SK-N-SH (cell line): ENCODE data around the gene METTL23. TPM values are rescaled to one million over a fixed set of nuclear protein-coding genes. Genes with fewer than 3 reads are reported as not detected.

Experiments used
- CTCF ChIA-PET: fragments of 300-600, 350-600 bp; formaldehyde crosslinking; extraction: SDS; loops from one replicate; lab custom pipeline; 2021; lab: Yijun Ruan, JAX
- POLR2A ChIA-PET: fragments of 350-600 bp; sonication (Branson Sonifier 250); formaldehyde crosslinking; extraction: SDS; loops from one replicate; lab custom pipeline; 2020; ENCODE audit warnings: antibody characterized with exemption, inconsistent platforms; lab: Yijun Ruan, JAX
- DNase-seq: peaks from one replicate; pipeline ENCODE4 v3.0.0; 2012
- H2AFZ ChIP-seq: fragments of 200-600 bp; sonication (generic); 2 replicates; pipeline ENCODE4 v1.8.1; 2016; ENCODE audit warnings: antibody characterized with exemption, mild to moderate bottlenecking, low read depth
- H3F3A ChIP-seq: fragments of 200-600 bp; sonication (generic); replicated peaks from 2 replicates; pipeline ENCODE3; 2016; ENCODE audit warnings: antibody characterized with exemption, mild to moderate bottlenecking; ENCODE audit not compliant: insufficient read depth
- H3K27ac ChIP-seq, 2 experiments: fragments of 200-500 bp in 1 of 2; fragments of 200-600 bp in 1 of 2; sonication (Bioruptor generic) in 1 of 2; sonication (generic), shearing (Covaris generic) in 1 of 2; 2 replicates each; pipeline versions ENCODE4 v1.5.1 to v1.6.1; 2014 to 2016; ENCODE audit warnings: low read depth in 2 of 2, inconsistent platforms in 1 of 2, low read length in 1 of 2, mild to moderate bottlenecking in 1 of 2, mixed read lengths in 1 of 2
- H3K27me3 ChIP-seq: fragments of 200-600 bp; sonication (generic), shearing (Covaris generic); 2 replicates; pipeline ENCODE4 v1.6.1; 2016; ENCODE audit warnings: mixed run types; ENCODE audit not compliant: insufficient read depth
- H3K36me3 ChIP-seq, 2 experiments: fragments of 200-500 bp in 1 of 2; fragments of 200-600 bp in 1 of 2; sonication (Bioruptor generic) in 1 of 2; sonication (generic) in 1 of 2; replicated peaks in 1 of 2; 2 replicates each; pipeline versions ENCODE3 to v1.5.1; 2014 to 2016; ENCODE audit warnings: low read length in 1 of 2, mild to moderate bottlenecking in 1 of 2; ENCODE audit not compliant: insufficient read depth in 2 of 2, control insufficient read depth in 1 of 2
- H3K4me1 ChIP-seq, 2 experiments: fragments of 200-500 bp in 1 of 2; fragments of 200-600 bp in 1 of 2; sonication (Bioruptor generic) in 1 of 2; sonication (generic), shearing (Covaris generic) in 1 of 2; 2 replicates each; pipeline versions ENCODE4 v1.5.1 to v1.6.1; 2014 to 2016; ENCODE audit warnings: low read depth in 1 of 2, low read length in 1 of 2, mixed run types in 1 of 2; ENCODE audit not compliant: insufficient read depth in 2 of 2, control insufficient read depth in 1 of 2
- H3K4me2 ChIP-seq: fragments of 200-600 bp; sonication (generic), shearing (Covaris generic); 2 replicates; pipeline ENCODE4 v1.6.1; 2017; ENCODE audit warnings: mixed run types
- H3K4me3 ChIP-seq, 2 experiments: fragments of 200-500 bp in 1 of 2; fragments of 200-600 bp in 1 of 2; sonication (Bioruptor generic) in 1 of 2; sonication (generic), shearing (Covaris generic) in 1 of 2; 2 replicates each; pipeline versions ENCODE4 v1.5.1 to v1.8.1; 2014 to 2016; ENCODE audit warnings: low read depth in 2 of 2, inconsistent platforms in 1 of 2, low read length in 1 of 2, mild to moderate bottlenecking in 1 of 2, mixed read lengths in 1 of 2, moderate library complexity in 1 of 2
- H3K79me2 ChIP-seq: fragments of 200-600 bp; sonication (generic); 2 replicates; pipeline ENCODE4 v1.8.1; 2017; ENCODE audit warnings: mild to moderate bottlenecking; ENCODE audit not compliant: insufficient read depth
- H3K9ac ChIP-seq: fragments of 200-600 bp; sonication (generic); 2 replicates; pipeline ENCODE4 v1.6.1; 2017; ENCODE audit warnings: mixed run types
- H3K9me2 ChIP-seq: fragments of 200-600 bp; sonication (generic); 2 replicates; pipeline ENCODE4 v1.6.1; 2017; ENCODE audit warnings: mixed run types
- H3K9me3 ChIP-seq: fragments of 200-600 bp; sonication (generic); 2 replicates; pipeline ENCODE4 v1.6.1; 2017; ENCODE audit warnings: mixed run types, mild to moderate bottlenecking, moderate library complexity
- H4K20me1 ChIP-seq: fragments of 200-600 bp; sonication (generic); 2 replicates; pipeline ENCODE4 v1.6.1; 2017; ENCODE audit warnings: mild to moderate bottlenecking, mixed run types; ENCODE audit not compliant: insufficient read depth
- CHD2 ChIP-seq: fragments of 150-350 bp; IDR thresholded peaks from 2 replicates; pipeline ENCODE4 v1.6.1; 2018; ENCODE audit warnings: low read length; ENCODE audit not compliant: partially characterized antibody
- ELF1 ChIP-seq: IDR thresholded peaks from 2 replicates; pipeline ENCODE4 v1.4.0; 2012
- FOSL2 ChIP-seq: IDR thresholded peaks from 2 replicates; pipeline ENCODE4 v1.4.0; 2012; ENCODE audit warnings: low read depth, mild to moderate bottlenecking, moderate library complexity, borderline replicate concordance
- GABPA ChIP-seq: IDR thresholded peaks from 2 replicates; pipeline ENCODE4 v1.4.0; 2012; ENCODE audit warnings: low read depth, mild to moderate bottlenecking
- MXI1 ChIP-seq: IDR thresholded peaks from 2 replicates; pipeline ENCODE4 v1.6.1; 2012; ENCODE audit warnings: mild to moderate bottlenecking, low read depth, low read length, improper control_type of control experiment
- NFIC ChIP-seq: IDR thresholded peaks from 2 replicates; pipeline ENCODE4 v1.4.0; 2012; ENCODE audit warnings: borderline replicate concordance
- POLR2AphosphoS5 ChIP-seq: IDR thresholded peaks from 2 replicates; pipeline ENCODE4 v1.6.1; 2012; ENCODE audit warnings: low read depth, low read length
- RAD21 ChIP-seq: IDR thresholded peaks from 2 replicates; pipeline ENCODE4 v1.6.1; 2012; ENCODE audit warnings: mild to moderate bottlenecking, low read length
- RCOR1 ChIP-seq: fragments of 150-350 bp; IDR thresholded peaks from 2 replicates; pipeline ENCODE4 v1.6.1; 2017; ENCODE audit warnings: antibody characterized with exemption, low read length
- RXRA ChIP-seq: IDR thresholded peaks from 2 replicates; pipeline ENCODE4 v1.4.0; 2012; ENCODE audit warnings: low read depth, mild to moderate bottlenecking, borderline replicate concordance
- SIN3A ChIP-seq: IDR thresholded peaks from 2 replicates; pipeline ENCODE4 v1.6.1; 2012; ENCODE audit warnings: low read depth, mild to moderate bottlenecking, low read length, moderate library complexity, borderline replicate concordance
- SMC3 ChIP-seq: IDR thresholded peaks from 2 replicates; pipeline ENCODE4 v1.6.1; 2012; ENCODE audit warnings: low read depth, low read length, improper control_type of control experiment
- TAF1 ChIP-seq: IDR thresholded peaks from 2 replicates; pipeline ENCODE4 v1.6.1; 2012; ENCODE audit warnings: low read depth, mild to moderate bottlenecking, low read length, moderate library complexity, borderline replicate concordance
- TCF12 ChIP-seq: IDR thresholded peaks from 2 replicates; pipeline ENCODE4 v1.4.0; 2012
- YY1 ChIP-seq: IDR thresholded peaks from 2 replicates; pipeline ENCODE4 v1.4.0; 2012; ENCODE audit warnings: low read depth, mild to moderate bottlenecking
- WGBS: methylation state at CpG from one replicate; pipeline ENCODE4 v1.1.6; 2017; ENCODE audit warnings: low lambda C conversion rate; 5-methylcytosine and 5-hydroxymethylcytosine counted together
- polyA plus RNA-seq, 3 experiments: library from polyadenylated mRNA; depleted of rRNA; stranded (reverse); fragments of >200 nt; gene quantifications; 2 replicates each; pipeline ENCODE4 v1.2.3, GENCODE V29; 2012
- TF ChIP-seq, protein P1 (sequence below): fragments of 150-350 bp; IDR thresholded peaks from 2 replicates; pipeline ENCODE4 v1.6.1; 2017; ENCODE audit warnings: antibody characterized with exemption, low read length, low read depth, borderline replicate concordance
- TF ChIP-seq, protein P2 (sequence below): IDR thresholded peaks from 2 replicates; pipeline ENCODE4 v1.4.0; 2012; ENCODE audit warnings: low read depth, borderline replicate concordance
- TF ChIP-seq, protein P3 (sequence below): IDR thresholded peaks from 2 replicates; pipeline ENCODE4; 2012

METTL23 gene
- polyA plus RNA-seq, 1 of the 3 experiments (the other 2 are of a cell fraction): 75.9 TPM

DNA sequence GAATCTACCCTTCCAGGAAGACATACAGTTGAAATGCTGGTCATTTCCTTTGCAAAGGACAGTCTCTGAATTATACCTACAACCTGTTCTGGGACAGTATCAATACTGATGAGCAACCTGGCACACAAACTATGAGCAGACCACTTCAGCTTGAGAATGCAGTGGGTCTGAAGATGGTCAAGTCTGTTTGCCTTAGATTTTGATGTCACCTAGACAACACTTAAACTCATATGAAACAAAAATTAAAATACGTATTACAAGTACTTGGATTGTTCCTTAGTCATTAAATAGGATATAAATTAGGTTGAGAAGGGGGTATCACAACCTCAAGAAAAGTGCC, 6.9 kb downstream of the METTL23 start:
- Histone ChIP-seq H3K9ac (peak overlapping the region; percentile 95; the same call in 1 of the 2 replicates), H3K27ac (peak overlapping the region; percentile 98 to 99; a peak in 3 of 4 replicates), H3K9me3 (no peaks in the 10 kb centered on the region), H2AFZ (no peak overlapping the region), H3K4me2 (peak overlapping the region; percentile 86), H3K27me3 (no peaks in the 10 kb centered on the region), H4K20me1 (peaks cover 53% of the 10 kb centered on the region), H3K36me3 (peaks cover 45 to 62% of the 10 kb centered on the region in 2 experiments), H3K4me3 (peak overlapping the region; percentile 91 to 100; a peak in 3 of 4 replicates), H3F3A (peaks cover 52% of the 10 kb centered on the region), H3K4me1 (peaks cover 30 to 31% of the 10 kb centered on the region in 2 experiments), H3K9me2 (no peaks in the 10 kb centered on the region), H3K79me2 (peaks cover 92% of the 10 kb centered on the region)
- ChIA-PET CTCF (interaction anchor here (0.8 to 3.1 kb wide), 6 partner anchors 19 to 323 kb away, joined by 3 to 17 read pairs (median 4); no protein-coding TSS in a partner anchor), POLR2A (interaction anchor here (1.1 kb wide), 1 partner anchor 15 kb away, joined by 3 read pairs; no protein-coding TSS in a partner anchor)
- WGBS: 87% methylated on average over 1 of the region's 1 CpG
- DNase-seq: no peak
- TF ChIP-seq TAF1: no peak
- peak; percentile 4; the same call in 1 of the 2 replicates for TF ChIP-seq POLR2AphosphoS5

DNA sequence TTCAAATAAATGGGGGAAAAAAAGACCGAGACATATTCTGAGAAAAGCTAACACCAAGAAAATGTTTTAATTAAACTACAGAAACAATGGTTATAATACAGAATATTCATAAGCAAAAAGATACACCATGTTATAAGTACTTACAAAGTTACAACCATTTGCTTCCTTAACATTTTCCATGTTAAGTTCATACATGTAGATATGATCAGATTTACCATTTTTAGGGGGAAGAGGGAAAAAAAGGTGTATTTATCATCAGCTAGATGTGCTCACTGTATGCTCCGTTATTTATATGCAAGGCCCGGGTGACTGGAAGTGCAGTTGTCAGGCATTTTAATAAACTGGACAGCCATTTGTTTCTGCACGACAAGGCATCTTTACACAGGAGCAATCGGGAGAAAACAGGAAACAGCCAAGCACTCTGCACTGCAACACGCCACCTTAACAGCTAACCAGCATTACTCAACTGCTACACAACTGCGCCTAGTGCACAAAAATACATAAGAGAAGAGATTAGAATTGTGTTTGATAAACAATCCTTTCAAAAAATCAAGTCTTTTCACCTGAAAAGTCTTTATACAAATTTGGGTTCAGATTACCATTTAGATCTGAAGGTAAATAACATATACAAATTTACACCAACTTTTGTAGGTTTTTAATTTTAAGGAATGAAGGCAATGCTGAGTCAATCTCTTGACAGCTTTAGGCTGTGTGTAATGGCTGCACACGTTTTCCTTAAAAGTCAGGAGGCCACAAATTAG, 7.6 kb downstream of the METTL23 start:
- ChIA-PET CTCF (interaction anchor here (0.8 to 5.8 kb wide), 8 partner anchors 8 to 332 kb away, joined by 3 to 34 read pairs (median 7); partner anchors contain the start of genes JMJD6 and METTL23), POLR2A (interaction anchor here (0.8 kb wide), 1 partner anchor 8 kb away, joined by 4 read pairs; the partner anchor contains the start of genes JMJD6 and METTL23)
- no peaks in the 10 kb centered on the region for H3K9me3 ChIP-seq
- H4K20me1 ChIP-seq: peaks cover 53% of the 10 kb centered on the region
- peak; percentile 76; the same call in 1 of the 2 replicates for TF ChIP-seq SIN3A
- TF ChIP-seq, protein P1, sequence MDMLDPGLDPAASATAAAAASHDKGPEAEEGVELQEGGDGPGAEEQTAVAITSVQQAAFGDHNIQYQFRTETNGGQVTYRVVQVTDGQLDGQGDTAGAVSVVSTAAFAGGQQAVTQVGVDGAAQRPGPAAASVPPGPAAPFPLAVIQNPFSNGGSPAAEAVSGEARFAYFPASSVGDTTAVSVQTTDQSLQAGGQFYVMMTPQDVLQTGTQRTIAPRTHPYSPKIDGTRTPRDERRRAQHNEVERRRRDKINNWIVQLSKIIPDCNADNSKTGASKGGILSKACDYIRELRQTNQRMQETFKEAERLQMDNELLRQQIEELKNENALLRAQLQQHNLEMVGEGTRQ: no peak
- TF ChIP-seq MXI1: peak; percentile 36; the same call in 1 of the 2 replicates
- no peak for TF ChIP-seq TCF12
- 0 out of 2 replicates have a peak, but pooled peaks have one; percentile 13 for TF ChIP-seq YY1
- no peak for TF ChIP-seq SMC3
- TF ChIP-seq POLR2AphosphoS5: peak; percentile 61; the same call in 1 of the 2 replicates
- TF ChIP-seq CHD2: no peak
- TF ChIP-seq, protein P2, sequence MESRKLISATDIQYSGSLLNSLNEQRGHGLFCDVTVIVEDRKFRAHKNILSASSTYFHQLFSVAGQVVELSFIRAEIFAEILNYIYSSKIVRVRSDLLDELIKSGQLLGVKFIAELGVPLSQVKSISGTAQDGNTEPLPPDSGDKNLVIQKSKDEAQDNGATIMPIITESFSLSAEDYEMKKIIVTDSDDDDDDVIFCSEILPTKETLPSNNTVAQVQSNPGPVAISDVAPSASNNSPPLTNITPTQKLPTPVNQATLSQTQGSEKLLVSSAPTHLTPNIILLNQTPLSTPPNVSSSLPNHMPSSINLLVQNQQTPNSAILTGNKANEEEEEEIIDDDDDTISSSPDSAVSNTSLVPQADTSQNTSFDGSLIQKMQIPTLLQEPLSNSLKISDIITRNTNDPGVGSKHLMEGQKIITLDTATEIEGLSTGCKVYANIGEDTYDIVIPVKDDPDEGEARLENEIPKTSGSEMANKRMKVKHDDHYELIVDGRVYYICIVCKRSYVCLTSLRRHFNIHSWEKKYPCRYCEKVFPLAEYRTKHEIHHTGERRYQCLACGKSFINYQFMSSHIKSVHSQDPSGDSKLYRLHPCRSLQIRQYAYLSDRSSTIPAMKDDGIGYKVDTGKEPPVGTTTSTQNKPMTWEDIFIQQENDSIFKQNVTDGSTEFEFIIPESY: no peak
- no peak for TF ChIP-seq NFIC
- no peak for TF ChIP-seq RCOR1
- TF ChIP-seq, protein P3, sequence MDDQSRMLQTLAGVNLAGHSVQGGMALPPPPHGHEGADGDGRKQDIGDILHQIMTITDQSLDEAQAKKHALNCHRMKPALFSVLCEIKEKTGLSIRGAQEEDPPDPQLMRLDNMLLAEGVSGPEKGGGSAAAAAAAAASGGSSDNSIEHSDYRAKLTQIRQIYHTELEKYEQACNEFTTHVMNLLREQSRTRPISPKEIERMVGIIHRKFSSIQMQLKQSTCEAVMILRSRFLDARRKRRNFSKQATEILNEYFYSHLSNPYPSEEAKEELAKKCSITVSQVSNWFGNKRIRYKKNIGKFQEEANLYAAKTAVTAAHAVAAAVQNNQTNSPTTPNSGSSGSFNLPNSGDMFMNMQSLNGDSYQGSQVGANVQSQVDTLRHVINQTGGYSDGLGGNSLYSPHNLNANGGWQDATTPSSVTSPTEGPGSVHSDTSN: no peak
- TF ChIP-seq RAD21: no peak
- no peak for TF ChIP-seq FOSL2
- TF ChIP-seq RXRA: no peak
- 0 out of 2 replicates have a peak, but pooled peaks have one; percentile 32 for TF ChIP-seq ELF1
- no peak for TF ChIP-seq GABPA
- no peaks in the 10 kb centered on the region for H3K9me2 ChIP-seq
- no peaks in the 10 kb centered on the region for H3K27me3 ChIP-seq
- no peak for DNase-seq
- peaks cover 30 to 38% of the 10 kb centered on the region in 2 experiments for H3K4me1 ChIP-seq
- H3K4me2 ChIP-seq: peak overlapping the region; percentile 86
- peaks cover 45 to 62% of the 10 kb centered on the region in 2 experiments for H3K36me3 ChIP-seq
- H3K27ac ChIP-seq: peak overlapping the region; percentile 98 to 99
- WGBS: 16% methylated on average over 8 of the region's 8 CpGs
- peak overlapping the region; percentile 91 to 100 for H3K4me3 ChIP-seq
- no peak overlapping the region for H2AFZ ChIP-seq
- peak overlapping the region; percentile 95; the same call in 1 of the 2 replicates for H3K9ac ChIP-seq
- peaks cover 50% of the 10 kb centered on the region for H3F3A ChIP-seq
- peaks cover 92% of the 10 kb centered on the region for H3K79me2 ChIP-seq
